Neuronal stem cell (in vitro differentiated cells): ENCODE data around the gene TAF4.

ENCODE experiments used
- DNase-seq: peaks from one replicate; pipeline ENCODE4 v3.0.0-alpha.2; 2013; ENCODE audit warnings: low spot score
- H2AFZ ChIP-seq: one replicate; pipeline ENCODE4 v1.6.1; 2013; ENCODE audit warnings: mild to moderate bottlenecking, low read length, inconsistent platforms
- H2AK5ac ChIP-seq: 2 replicates; pipeline ENCODE4 v1.6.1; 2013; ENCODE audit warnings: low read depth, mild to moderate bottlenecking, inconsistent platforms, low read length, moderate library complexity, mixed read lengths
- H2BK120ac ChIP-seq: 2 replicates; pipeline ENCODE4 v1.6.1; 2013; ENCODE audit warnings: low read depth, mild to moderate bottlenecking, inconsistent platforms, low read length, moderate library complexity, mixed read lengths
- H2BK12ac ChIP-seq: one replicate; pipeline ENCODE4 v1.6.1; 2013; ENCODE audit warnings: low read length, inconsistent platforms
- H2BK15ac ChIP-seq: 2 replicates; pipeline ENCODE4 v1.6.1; 2013; ENCODE audit warnings: mild to moderate bottlenecking, low read length, inconsistent platforms, mixed read lengths
- H2BK5ac ChIP-seq: one replicate; pipeline ENCODE4 v1.6.1; 2013; ENCODE audit warnings: inconsistent platforms, mild to moderate bottlenecking, low read length, moderate library complexity
- H3K14ac ChIP-seq: one replicate; pipeline ENCODE4 v1.6.1; 2013; ENCODE audit warnings: low read length, inconsistent platforms
- H3K18ac ChIP-seq: 2 replicates; pipeline ENCODE4 v1.6.1; 2013; ENCODE audit warnings: low read length, inconsistent platforms
- H3K23ac ChIP-seq: 2 replicates; pipeline ENCODE4 v1.6.1; 2013; ENCODE audit warnings: low read depth, mild to moderate bottlenecking, mixed read lengths, low read length, inconsistent platforms; ENCODE audit not compliant: poor library complexity
- H3K27ac ChIP-seq: replicated peaks from 3 replicates; pipeline ENCODE4 v1.5.1; 2013; ENCODE audit warnings: low read length, inconsistent platforms
- H3K27me3 ChIP-seq, 3 experiments: 2 replicates each; pipeline ENCODE4 v1.6.1; 2013; ENCODE audit warnings: low read length in 3 of 3, mild to moderate bottlenecking in 2 of 3, inconsistent platforms in 1 of 3, low read depth in 1 of 3, mixed read lengths in 1 of 3, moderate library complexity in 1 of 3; ENCODE audit not compliant: control insufficient read depth in 3 of 3, insufficient read depth in 3 of 3
- H3K36me3 ChIP-seq, 2 donors: replicated peaks in 1 of 2; 2 replicates each; pipeline ENCODE4 v1.6.1; 2013; ENCODE audit warnings: low read length in 2 of 2; ENCODE audit not compliant: control insufficient read depth in 2 of 2, insufficient read depth in 2 of 2
- H3K4ac ChIP-seq: 2 replicates; pipeline ENCODE4 v1.6.1; 2013; ENCODE audit warnings: inconsistent platforms, mild to moderate bottlenecking, low read length, moderate library complexity
- H3K4me1 ChIP-seq, 2 donors: 1 replicate in 1 of 2; 2 replicates in 1 of 2; pipeline ENCODE4 v1.6.1; 2013; ENCODE audit warnings: low read length in 2 of 2, low read depth in 1 of 2; ENCODE audit not compliant: control insufficient read depth in 2 of 2, insufficient read depth in 1 of 2
- H3K4me2 ChIP-seq: one replicate; pipeline ENCODE4 v1.6.1; 2013; ENCODE audit warnings: mild to moderate bottlenecking, low read length, inconsistent platforms; ENCODE audit not compliant: insufficient read depth, poor library complexity, severe bottlenecking
- H3K4me3 ChIP-seq, 2 donors: 2 replicates each; pipeline ENCODE4 v1.5.1; 2013; ENCODE audit warnings: low read length in 2 of 2, mild to moderate bottlenecking in 2 of 2, inconsistent platforms in 1 of 2, moderate library complexity in 1 of 2
- H3K79me1 ChIP-seq: one replicate; pipeline ENCODE4 v1.6.1; 2013; ENCODE audit warnings: low read depth, mild to moderate bottlenecking, inconsistent platforms, low read length, moderate library complexity
- H3K9ac ChIP-seq: one replicate; pipeline ENCODE4 v1.6.1; 2013; ENCODE audit warnings: mild to moderate bottlenecking, low read depth, low read length, inconsistent platforms; ENCODE audit not compliant: poor library complexity
- H3K9me3 ChIP-seq, 2 donors: replicated peaks in 1 of 2; 2 replicates each; pipeline versions ENCODE3 to v1.6.1; 2013; ENCODE audit warnings: low read length in 2 of 2, mild to moderate bottlenecking in 2 of 2, inconsistent platforms in 1 of 2, low read depth in 1 of 2, mixed read lengths in 1 of 2, moderate library complexity in 1 of 2; ENCODE audit not compliant: control insufficient read depth in 2 of 2, insufficient read depth in 1 of 2
- H4K8ac ChIP-seq: one replicate; pipeline ENCODE4 v1.6.1; 2013; ENCODE audit warnings: low read depth, mild to moderate bottlenecking, inconsistent platforms, low read length, moderate library complexity
- H4K91ac ChIP-seq: one replicate; pipeline ENCODE4 v1.6.1; 2013; ENCODE audit warnings: low read length, low read depth, mild to moderate bottlenecking, inconsistent platforms; ENCODE audit not compliant: poor library complexity
- WGBS, 2 donors: extraction: QIAGEN DNeasy Blood & Tissue Kit; methylation state at CpG; one replicate each; pipeline ENCODE4 v1.1.7; 2013; ENCODE audit warnings: missing lambda C conversion rate in 2 of 2, mixed read lengths in 1 of 2; ENCODE audit not compliant: insufficient read length in 2 of 2, insufficient replicate concordance in 1 of 2; ENCODE audit errors: extremely low coverage in 2 of 2; 5-methylcytosine and 5-hydroxymethylcytosine counted together

Gene TAF4

GRCh38 chr20:61956396-61957342 lies 109.0 kb downstream of the TAF4 start:
- Histone ChIP-seq H3K27me3 (no peaks in the 10 kb centered on the region), H3K4me3 (no peak overlapping the region), H2AK5ac (no peak overlapping the region), H2BK12ac (no peak overlapping the region), H3K23ac (no peak overlapping the region), H4K91ac (no peak overlapping the region), H3K4ac (no peak overlapping the region), H3K9ac (no peak overlapping the region), H2BK120ac (no peak overlapping the region), H3K14ac (no peak overlapping the region), H2AFZ (no peak overlapping the region), H3K4me1 (peaks cover 2 to 3% of the 10 kb centered on the region in 2 donors), H3K18ac (no peak overlapping the region), H3K9me3 (no peaks in the 10 kb centered on the region), H3K79me1 (no peaks in the 10 kb centered on the region), H3K27ac (no peak overlapping the region), H3K36me3 (no peaks in the 10 kb centered on the region), H2BK15ac (no peak overlapping the region), H3K4me2 (no peak overlapping the region), H4K8ac (no peak overlapping the region), H2BK5ac (no peak overlapping the region)
- no peak for DNase-seq
- WGBS, 2 donors: no CpG with 5 or more reads among the region's 12 CpGs

DNA sequence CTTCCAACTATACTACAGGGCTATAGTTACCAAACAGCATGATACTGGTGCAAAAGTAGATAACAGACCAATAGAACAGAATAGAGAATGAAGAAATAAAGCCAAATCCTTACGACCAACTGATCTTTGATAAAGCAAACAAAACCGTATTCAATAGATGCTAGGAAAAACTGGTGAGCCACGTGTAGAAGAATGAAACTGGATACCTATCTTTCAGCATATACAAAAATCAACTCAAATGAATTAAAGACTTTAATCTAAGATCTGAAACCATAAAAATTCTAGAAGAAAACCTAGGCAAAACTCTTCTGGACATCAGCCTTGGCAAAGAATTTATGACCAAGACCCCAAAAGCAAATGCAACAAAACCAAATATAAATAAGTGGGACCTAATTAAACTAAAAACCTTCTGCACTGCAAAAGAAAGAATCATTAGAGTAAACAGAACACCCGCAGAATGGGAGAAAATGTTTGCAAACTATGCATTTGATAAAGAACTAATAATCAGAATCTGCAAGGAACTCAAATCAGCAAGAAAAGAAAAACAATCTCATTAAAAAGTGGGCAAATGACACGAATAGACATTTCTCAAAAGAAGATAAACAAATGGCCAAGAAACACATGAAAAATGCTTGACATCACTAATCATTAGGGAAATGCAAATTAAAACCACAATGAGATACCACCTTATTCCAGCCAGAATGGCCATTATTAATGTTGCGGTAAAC lies 109.8 kb downstream of the TAF4 start:
- Histone ChIP-seq H3K9me3 (no peaks in the 10 kb centered on the region), H3K18ac (no peak overlapping the region), H3K9ac (no peak overlapping the region), H2AFZ (no peak overlapping the region), H3K4me3 (no peak overlapping the region), H3K23ac (no peak overlapping the region), H2BK5ac (no peak overlapping the region), H2BK12ac (no peak overlapping the region), H2AK5ac (no peak overlapping the region), H3K14ac (no peak overlapping the region), H2BK15ac (no peak overlapping the region), H3K27ac (no peak overlapping the region), H3K4ac (no peak overlapping the region), H3K27me3 (no peaks in the 10 kb centered on the region), H3K36me3 (no peaks in the 10 kb centered on the region), H3K4me2 (no peak overlapping the region), H4K91ac (no peak overlapping the region), H3K4me1 (peaks cover 5 to 6% of the 10 kb centered on the region in 2 donors), H3K79me1 (no peaks in the 10 kb centered on the region), H2BK120ac (no peak overlapping the region), H4K8ac (no peak overlapping the region)
- no peak for DNase-seq
- WGBS, 2 donors: no CpG with 5 or more reads among the region's 6 CpGs

DNA sequence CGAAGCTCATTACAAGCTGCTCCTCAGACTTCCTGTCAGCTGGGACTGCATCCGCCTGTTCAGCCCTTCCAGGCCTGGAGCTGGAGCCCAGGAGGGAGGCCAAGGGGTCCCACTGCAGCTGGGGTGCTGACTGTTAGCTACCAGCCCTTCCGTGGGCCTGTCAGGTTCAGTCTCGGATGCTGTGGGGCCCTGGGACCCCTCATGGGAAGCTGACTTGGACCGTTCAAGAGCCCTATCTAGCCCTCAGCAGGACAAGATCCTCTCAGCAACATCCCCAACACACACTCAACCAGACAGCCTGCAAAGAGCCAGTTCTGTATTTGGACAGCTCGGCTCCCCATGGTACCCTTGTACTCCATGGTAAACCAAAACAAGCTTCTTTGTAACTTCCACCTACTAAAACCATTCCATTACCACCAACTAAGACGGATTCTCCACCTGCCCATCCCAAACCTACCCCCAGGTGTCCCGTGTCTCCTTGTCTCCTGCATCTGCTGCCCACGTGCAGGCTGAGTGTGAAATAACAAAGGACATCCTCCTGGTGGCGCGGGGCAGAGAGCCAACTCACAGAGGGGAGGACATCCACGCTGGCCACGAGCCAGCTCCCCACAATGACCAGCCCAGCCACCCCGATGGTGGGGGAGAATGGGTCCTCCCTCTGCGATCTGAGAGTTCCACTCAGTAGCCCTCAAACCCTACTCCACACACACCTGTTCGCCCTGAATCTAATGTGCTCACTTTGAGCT lies 111.2 kb downstream of the TAF4 start:
- Histone ChIP-seq H2AFZ (no peak overlapping the region), H3K27ac (no peak overlapping the region), H2BK12ac (no peak overlapping the region), H3K36me3 (no peaks in the 10 kb centered on the region), H3K4ac (no peak overlapping the region), H3K14ac (no peak overlapping the region), H3K27me3 (no peaks in the 10 kb centered on the region), H3K4me3 (no peak overlapping the region), H2BK5ac (no peak overlapping the region), H3K4me1 (peaks cover 6 to 8% of the 10 kb centered on the region in 2 donors), H4K8ac (no peak overlapping the region), H3K9me3 (no peaks in the 10 kb centered on the region), H3K18ac (no peak overlapping the region), H4K91ac (no peak overlapping the region), H2BK120ac (no peak overlapping the region), H3K9ac (no peak overlapping the region), H2BK15ac (no peak overlapping the region), H3K23ac (peak overlapping the region; percentile 70), H2AK5ac (no peak overlapping the region), H3K79me1 (no peaks in the 10 kb centered on the region), H3K4me2 (no peak overlapping the region)
- WGBS, 2 donors: no CpG with 5 or more reads among the region's 16 CpGs
- DNase-seq: no peak
